GM23248 (cell line): ENCODE measurements around the gene SLC35C1. TPM values are rescaled to one million over a fixed set of nuclear protein-coding genes. Genes with fewer than 3 reads are reported as not detected.

Experiments
- DNase-seq: peaks from one replicate; pipeline ENCODE4 v3.0.0-alpha.2; 2015
- H2AFZ ChIP-seq: fragments of 200-600 bp; sonication (generic); 2 replicates; pipeline ENCODE4 v1.6.1; 2016; ENCODE audit warnings: antibody characterized with exemption
- H3F3A ChIP-seq: fragments of 200-600 bp; sonication (generic); 2 replicates; pipeline ENCODE4 v1.6.1; 2016; ENCODE audit warnings: mild to moderate bottlenecking, antibody characterized with exemption, mixed run types; ENCODE audit not compliant: insufficient read depth
- H3K27ac ChIP-seq: fragments of 200-600 bp; sonication (generic); 2 replicates; pipeline ENCODE4 v1.5.1; 2016; ENCODE audit warnings: mild to moderate bottlenecking
- H3K27me3 ChIP-seq: fragments of 200-600 bp; sonication (generic); replicated peaks from 2 replicates; pipeline ENCODE4 v1.6.1; 2016; ENCODE audit warnings: mild to moderate bottlenecking; ENCODE audit not compliant: insufficient read depth
- H3K36me3 ChIP-seq: fragments of 200-600 bp; sonication (generic); 2 replicates; pipeline ENCODE4 v1.6.1; 2016; ENCODE audit warnings: low read depth, mild to moderate bottlenecking
- H3K4me1 ChIP-seq: fragments of 200-600 bp; sonication (generic); 2 replicates; pipeline ENCODE4 v1.6.1; 2016; ENCODE audit warnings: mild to moderate bottlenecking; ENCODE audit not compliant: insufficient read depth
- H3K4me2 ChIP-seq: fragments of 200-600 bp; sonication (generic); one replicate; pipeline ENCODE4 v1.6.1; 2016; ENCODE audit warnings: mild to moderate bottlenecking; ENCODE audit not compliant: unreplicated experiment
- H3K4me3 ChIP-seq: fragments of 200-600 bp; sonication (generic); 2 replicates; pipeline ENCODE4 v1.5.1; 2016; ENCODE audit warnings: mild to moderate bottlenecking
- H3K79me2 ChIP-seq: fragments of 200-600 bp; sonication (generic); 2 replicates; pipeline ENCODE4 v1.6.1; 2016; ENCODE audit warnings: mild to moderate bottlenecking; ENCODE audit not compliant: insufficient read depth
- H3K9ac ChIP-seq: fragments of 200-600 bp; sonication (generic); 2 replicates; pipeline ENCODE4 v1.6.1; 2016; ENCODE audit warnings: mild to moderate bottlenecking
- H3K9me2 ChIP-seq: fragments of 200-600 bp; sonication (generic); 2 replicates; pipeline ENCODE4 v1.6.1; 2016; ENCODE audit warnings: mixed run types, mild to moderate bottlenecking, moderate library complexity; ENCODE audit not compliant: insufficient read depth
- H3K9me3 ChIP-seq: fragments of 200-600 bp; sonication (generic); one replicate; pipeline ENCODE4 v1.6.1; 2017; ENCODE audit warnings: low read depth
- H4K20me1 ChIP-seq: fragments of 200-600 bp; sonication (generic); 2 replicates; pipeline ENCODE4 v1.6.0; 2016; ENCODE audit not compliant: insufficient read depth
- EZH2 ChIP-seq: fragments of 200-600 bp; sonication (generic); IDR thresholded peaks from 2 replicates; pipeline ENCODE4 v1.6.1; 2018; ENCODE audit warnings: antibody characterized with exemption, mild to moderate bottlenecking; ENCODE audit not compliant: insufficient read depth, poor library complexity, severe bottlenecking
- EZH2phosphoT487 ChIP-seq: fragments of 200-600 bp; sonication (generic); IDR thresholded peaks from 2 replicates; pipeline ENCODE4 v1.6.1; 2018; ENCODE audit warnings: antibody characterized with exemption, moderate library complexity, mild to moderate bottlenecking, low read depth; ENCODE audit not compliant: insufficient read depth
- WGBS, 2 experiments: methylation state at CpG; one replicate each; pipeline ENCODE4 v1.1.6; 2015 to 2017; ENCODE audit warnings: low lambda C conversion rate in 2 of 2, low coverage in 1 of 2; ENCODE audit errors: missing lambda C conversion rate in 2 of 2; 5-methylcytosine and 5-hydroxymethylcytosine counted together
- in situ Hi-C: fragments of 300-500 bp; cut with MboI; formaldehyde crosslinking; loops from 2 replicates; pipeline ENCODE4 v1.15.0; 2020
- polyA plus RNA-seq: library from polyadenylated mRNA; unstranded; fragments of >200 nt; fragmentation: Nextera tagmentation; extraction: Ambion mirVana; gene quantifications from 2 replicates; pipeline ENCODE4 v1.2.1, GENCODE V29; 2016
- total RNA-seq: library from RNA; depleted of rRNA; stranded (reverse); fragments of >200 nt; shearing (Covaris generic); gene quantifications from 2 replicates; pipeline ENCODE4 v1.2.3, GENCODE V29; 2014

SLC35C1 gene
- total and polyA plus RNA-seq, 2 experiments from 2014 or later = 12.5 to 17.8 TPM

DNA sequence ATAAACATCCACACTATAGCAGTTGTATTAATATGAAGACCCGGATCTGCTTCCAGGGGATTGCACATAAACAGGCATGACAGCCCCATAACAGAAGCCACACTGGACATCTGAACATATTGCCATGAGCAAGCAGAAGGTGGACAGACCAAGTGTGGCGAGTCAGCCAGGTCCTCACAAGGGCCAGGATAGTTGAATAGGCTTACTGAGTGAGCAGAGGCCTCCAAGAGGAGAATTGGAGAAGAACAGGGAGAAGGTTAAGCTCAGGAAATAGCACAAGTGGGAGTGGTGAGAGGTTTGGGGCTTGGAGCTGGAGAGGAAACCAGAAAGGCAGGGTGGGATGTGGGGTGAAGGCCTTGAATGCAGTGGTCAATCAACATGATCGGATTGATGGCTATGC is 10.8 kb downstream of the SLC35C1 start:
- no peak overlapping the region for H3K27ac ChIP-seq
- 49 to 51% methylated on average over 3 of the region's 3 CpGs for WGBS, 2 experiments
- no peaks in the 10 kb centered on the region for H3K9me2 ChIP-seq
- H3K4me1 ChIP-seq = no peaks in the 10 kb centered on the region
- no peak overlapping the region for H3K4me3 ChIP-seq
- DNase-seq = peak; percentile 46
- H3K27me3 ChIP-seq = no peaks in the 10 kb centered on the region
- in situ Hi-C loops = no loop called here
- no peaks in the 10 kb centered on the region for H3K79me2 ChIP-seq
- no peak overlapping the region for H2AFZ ChIP-seq
- H3K4me2 ChIP-seq = no peak overlapping the region
- no peak for TF ChIP-seq EZH2phosphoT487
- no peak for TF ChIP-seq EZH2
- 0 out of 2 replicates have a peak, but pooled peaks cover 3% of the 10 kb centered on the region for H3F3A ChIP-seq
- no peak overlapping the region for H3K9ac ChIP-seq
- H4K20me1 ChIP-seq = no peaks in the 10 kb centered on the region
- H3K9me3 ChIP-seq = no peaks in the 10 kb centered on the region
- no peaks in the 10 kb centered on the region for H3K36me3 ChIP-seq

DNA sequence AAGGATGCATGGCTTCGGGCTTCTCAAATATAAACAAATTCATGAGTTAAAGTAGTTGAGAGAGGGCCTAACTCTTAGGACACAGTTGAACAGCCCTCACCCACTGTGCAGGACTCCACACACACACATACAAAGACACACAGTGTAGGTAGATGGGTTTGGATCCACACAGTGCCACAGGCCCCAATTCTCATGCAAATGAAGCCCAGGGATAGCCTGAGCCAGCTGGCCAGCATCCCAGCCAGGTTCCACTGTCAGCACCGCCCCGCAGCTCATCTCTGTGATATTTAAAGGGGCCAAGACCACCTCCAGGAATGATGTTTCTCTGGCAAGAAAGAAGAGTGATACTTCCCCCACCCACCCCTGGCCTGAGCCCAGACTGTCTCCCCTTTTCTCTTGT is 11.7 kb downstream of the SLC35C1 start:
- in situ Hi-C loops = no loop called here
- H3K27me3 ChIP-seq = no peaks in the 10 kb centered on the region
- DNase-seq = no peak
- H2AFZ ChIP-seq = no peak overlapping the region
- TF ChIP-seq EZH2 (no peak), EZH2phosphoT487 (no peak)
- H4K20me1 ChIP-seq = no peaks in the 10 kb centered on the region
- 0 out of 2 replicates have a peak, but pooled peaks cover 3% of the 10 kb centered on the region for H3F3A ChIP-seq
- 39 to 45% methylated on average over 3 of the region's 3 CpGs for WGBS, 2 experiments
- H3K9me2 ChIP-seq = no peaks in the 10 kb centered on the region
- no peak overlapping the region for H3K4me3 ChIP-seq
- no peak overlapping the region for H3K9ac ChIP-seq
- H3K27ac ChIP-seq = no peak overlapping the region
- H3K4me2 ChIP-seq = no peak overlapping the region
- no peaks in the 10 kb centered on the region for H3K36me3 ChIP-seq
- no peaks in the 10 kb centered on the region for H3K9me3 ChIP-seq
- H3K4me1 ChIP-seq = no peaks in the 10 kb centered on the region
- H3K79me2 ChIP-seq = no peaks in the 10 kb centered on the region

DNA sequence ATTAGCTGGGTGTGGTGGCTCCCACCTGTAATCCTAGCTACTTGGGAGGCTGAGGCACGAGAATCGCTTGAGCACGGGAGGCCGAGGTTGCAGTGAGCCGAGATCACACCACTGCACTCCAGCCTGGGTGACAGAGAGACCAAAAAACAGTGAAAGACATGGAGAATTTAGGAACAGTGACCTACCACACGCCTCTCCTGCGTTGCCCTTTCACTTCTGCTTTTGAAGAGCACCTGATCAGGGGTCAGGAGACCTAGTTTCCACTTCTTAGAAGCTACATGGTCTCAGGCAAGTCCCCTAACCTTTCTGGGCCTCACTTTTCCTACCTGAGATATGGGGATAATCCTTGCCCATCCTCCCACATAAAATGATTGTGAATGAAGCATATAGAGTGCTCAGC is 12.2 kb downstream of the SLC35C1 start:
- H3K36me3 ChIP-seq = no peaks in the 10 kb centered on the region
- H3K9me2 ChIP-seq = no peaks in the 10 kb centered on the region
- no peak for DNase-seq
- in situ Hi-C loops = no loop called here
- H3F3A ChIP-seq = 0 out of 2 replicates have a peak, but pooled peaks cover 3% of the 10 kb centered on the region
- no peaks in the 10 kb centered on the region for H4K20me1 ChIP-seq
- H2AFZ ChIP-seq = no peak overlapping the region
- H3K4me2 ChIP-seq = no peak overlapping the region
- 77 to 79% methylated on average over 7 of the region's 7 CpGs for WGBS, 2 experiments
- H3K79me2 ChIP-seq = no peaks in the 10 kb centered on the region
- TF ChIP-seq EZH2phosphoT487 = no peak
- no peak for TF ChIP-seq EZH2
- H3K27ac ChIP-seq = no peak overlapping the region
- no peak overlapping the region for H3K9ac ChIP-seq
- H3K4me1 ChIP-seq = no peaks in the 10 kb centered on the region
- H3K4me3 ChIP-seq = no peak overlapping the region
- no peaks in the 10 kb centered on the region for H3K27me3 ChIP-seq
- no peaks in the 10 kb centered on the region for H3K9me3 ChIP-seq

DNA sequence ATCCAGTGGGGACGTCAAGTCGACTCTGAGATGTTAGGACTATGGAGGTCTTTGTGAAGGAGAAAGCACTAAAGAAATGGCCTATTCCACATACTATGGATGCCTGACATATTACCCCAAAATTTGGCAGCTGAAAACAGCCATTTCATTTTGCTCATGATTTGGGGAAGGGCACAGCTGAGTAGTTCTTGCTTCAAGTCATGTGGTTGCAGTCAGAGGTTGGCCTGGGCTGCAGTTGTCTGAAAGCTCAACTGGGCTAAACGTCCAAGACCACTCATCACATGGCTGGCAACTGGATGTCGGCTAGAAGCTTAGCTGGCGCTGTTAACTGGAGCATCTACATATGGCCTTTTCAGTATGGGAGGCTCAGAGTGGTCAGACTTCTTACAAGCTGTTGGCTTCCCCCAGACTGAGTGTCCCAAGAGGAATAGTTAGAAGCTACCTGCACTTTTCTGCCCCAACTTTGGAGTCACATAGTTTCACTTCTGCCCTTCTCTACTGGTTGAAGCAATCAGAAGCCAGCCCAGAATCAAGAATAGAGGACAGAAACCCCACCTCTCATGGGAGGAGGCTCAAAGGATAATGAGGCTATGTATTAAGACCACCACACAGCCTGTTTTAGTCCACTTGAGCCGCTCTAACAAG is 14.1 kb downstream of the SLC35C1 start:
- Histone ChIP-seq H2AFZ (no peak overlapping the region), H4K20me1 (no peaks in the 10 kb centered on the region), H3K9me3 (no peaks in the 10 kb centered on the region), H3F3A (0 out of 2 replicates have a peak, but pooled peaks cover 3% of the 10 kb centered on the region), H3K4me3 (no peak overlapping the region), H3K27ac (no peak overlapping the region), H3K27me3 (no peaks in the 10 kb centered on the region), H3K4me2 (no peak overlapping the region), H3K79me2 (no peaks in the 10 kb centered on the region), H3K9ac (no peak overlapping the region), H3K4me1 (no peaks in the 10 kb centered on the region), H3K36me3 (no peaks in the 10 kb centered on the region), H3K9me2 (no peaks in the 10 kb centered on the region)
- DNase-seq = no peak
- TF ChIP-seq EZH2 = no peak
- no peak for TF ChIP-seq EZH2phosphoT487
- 45 to 51% methylated on average over 6 of the region's 6 CpGs for WGBS, 2 experiments
- in situ Hi-C loops = no loop called here
